ENCODE data around the gene CMTM2. TPM values are rescaled to one million over a fixed set of nuclear protein-coding genes. Genes with fewer than 3 reads are reported as not detected.

CMTM2 gene, protein sequence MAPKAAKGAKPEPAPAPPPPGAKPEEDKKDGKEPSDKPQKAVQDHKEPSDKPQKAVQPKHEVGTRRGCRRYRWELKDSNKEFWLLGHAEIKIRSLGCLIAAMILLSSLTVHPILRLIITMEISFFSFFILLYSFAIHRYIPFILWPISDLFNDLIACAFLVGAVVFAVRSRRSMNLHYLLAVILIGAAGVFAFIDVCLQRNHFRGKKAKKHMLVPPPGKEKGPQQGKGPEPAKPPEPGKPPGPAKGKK
- not detected in 2 replicates for total RNA-seq

DNA sequence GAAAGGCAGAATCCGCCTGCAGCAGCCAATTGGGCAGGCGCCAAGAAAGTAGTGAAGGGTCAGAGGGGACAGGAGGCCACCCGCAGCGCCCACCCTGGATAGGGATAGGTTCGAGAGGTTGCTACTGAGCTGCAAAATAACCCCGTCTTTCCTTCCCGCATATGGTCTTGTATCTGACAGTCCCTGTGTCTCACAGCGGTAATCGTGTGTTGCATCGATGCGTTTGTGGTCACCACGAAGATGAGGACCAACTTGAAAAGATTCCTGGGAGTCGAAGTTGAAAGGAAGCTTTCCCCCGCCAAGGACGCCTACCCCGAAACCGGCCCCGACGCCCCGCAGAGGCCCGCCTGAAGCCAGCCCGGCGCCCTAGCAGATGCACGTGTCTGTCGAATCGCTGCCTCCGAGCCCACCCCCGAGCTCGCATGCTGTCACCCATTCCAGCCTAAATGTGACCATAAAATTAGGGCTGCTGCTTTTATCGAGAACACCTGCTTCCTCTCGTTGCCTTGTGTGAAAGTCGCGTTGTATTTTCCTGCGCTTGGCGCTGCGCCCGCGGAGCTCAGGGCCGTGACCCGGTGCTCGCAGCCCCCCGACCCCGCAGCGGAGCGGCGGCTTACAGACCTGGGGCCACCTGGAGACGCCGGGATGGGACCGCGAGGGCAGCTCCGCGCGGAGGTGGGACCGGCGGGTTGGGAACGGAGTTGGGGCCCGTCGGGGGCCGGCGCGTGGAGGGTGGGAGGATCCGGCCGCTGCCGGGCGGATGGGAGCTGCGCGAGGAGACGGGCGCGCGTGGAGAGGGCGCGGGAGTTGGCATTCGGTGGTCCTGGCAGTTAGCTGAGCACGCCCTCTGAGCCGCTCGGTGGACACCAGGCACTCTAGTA, at the start of gene CMTM2:
Gene CMTM2 (plus strand): TSS at position 813 of the 881 bp plus-strand sequence. CDS start 145 bp downstream, outside the sequence.

DNA sequence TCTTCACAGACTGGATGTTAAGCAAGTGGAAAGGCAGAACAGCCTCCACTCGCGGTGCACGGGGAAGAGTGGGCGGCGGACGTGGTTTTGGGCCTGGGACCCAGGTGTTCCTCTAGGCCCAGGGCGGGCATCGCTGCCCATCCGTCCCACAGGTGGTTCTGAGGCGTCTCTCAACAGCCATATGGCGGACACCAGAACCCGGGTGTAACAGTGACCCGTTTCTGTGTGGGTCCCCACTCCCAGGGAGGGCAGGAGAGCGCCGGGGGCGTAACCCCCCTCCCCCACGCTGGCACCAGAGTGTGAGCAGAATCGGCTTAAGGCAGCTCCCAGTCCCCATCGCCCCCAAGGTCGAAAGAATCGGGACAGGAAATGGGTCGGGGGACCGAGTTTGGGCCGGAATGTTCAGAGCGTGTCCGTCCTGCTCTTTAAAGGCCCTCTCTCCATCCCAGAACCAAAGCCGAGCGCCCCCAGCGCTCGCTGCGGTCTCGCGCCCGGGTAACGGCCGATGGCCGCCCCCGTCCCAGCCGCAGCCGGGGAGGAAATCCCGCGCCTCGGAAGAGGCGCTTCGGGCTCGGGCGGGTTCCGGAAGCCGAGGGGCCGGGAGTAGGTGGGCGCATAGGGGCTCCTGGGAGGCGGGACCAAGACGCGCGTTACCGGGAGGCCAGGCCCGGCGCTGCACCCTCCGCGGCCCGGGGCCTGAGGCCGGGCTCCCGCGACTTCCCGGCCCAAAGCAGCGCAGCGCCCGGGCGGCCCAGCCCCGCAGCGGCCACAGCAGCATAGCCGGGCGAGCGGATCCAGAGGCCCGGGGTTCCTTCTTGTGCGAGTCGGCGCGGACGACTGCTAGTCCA, 29.8 kb upstream of the CMTM2 start, which contains the start of gene TK2:
Gene TK2 (minus strand): TSS at position 839 of the 848 bp plus-strand sequence. CDS start 61 bp downstream, at position 778.

DNA sequence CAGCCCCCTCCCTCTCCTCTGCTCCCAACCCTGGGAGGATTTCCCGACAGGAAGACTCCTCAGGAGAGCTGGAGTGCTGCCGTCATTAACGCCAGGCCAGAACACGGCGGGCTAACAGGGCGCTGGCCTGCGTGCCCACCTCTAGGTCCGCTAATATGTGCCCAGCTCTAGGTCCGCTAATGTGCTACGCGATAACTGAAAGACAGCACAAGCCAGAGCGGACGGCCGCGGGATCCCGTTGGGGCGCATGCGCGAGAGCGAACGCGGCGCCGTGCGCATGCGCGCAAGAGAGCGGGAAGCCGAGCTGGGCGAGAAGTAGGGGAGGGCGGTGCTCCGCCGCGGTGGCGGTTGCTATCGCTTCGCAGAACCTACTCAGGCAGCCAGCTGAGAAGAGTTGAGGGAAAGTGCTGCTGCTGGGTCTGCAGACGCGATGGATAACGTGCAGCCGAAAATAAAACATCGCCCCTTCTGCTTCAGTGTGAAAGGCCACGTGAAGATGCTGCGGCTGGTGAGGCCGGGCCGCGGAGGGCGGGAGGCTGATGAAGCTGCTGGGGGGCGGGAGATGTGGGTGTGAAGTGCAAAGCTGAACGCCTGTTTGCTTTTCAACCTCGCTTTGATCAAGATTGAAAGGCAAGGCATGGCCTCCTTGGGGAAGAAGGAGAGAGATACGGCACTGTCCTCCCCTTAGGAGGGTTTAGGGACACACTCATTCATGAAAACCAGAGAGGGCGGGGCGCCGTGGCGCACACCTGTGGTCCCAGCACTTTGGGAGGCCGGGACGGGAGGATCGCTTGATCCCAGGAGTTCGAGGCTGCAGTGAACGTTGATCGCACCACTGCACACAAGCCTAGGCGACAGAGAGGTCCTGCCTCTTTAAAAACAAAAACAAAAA, 26.7 kb upstream of the CMTM2 start, which contains the start of gene CKLF:
Gene CKLF (plus strand): TSS at position 291 of the 892 bp plus-strand sequence. CDS start 140 bp downstream, at position 431.

DNA sequence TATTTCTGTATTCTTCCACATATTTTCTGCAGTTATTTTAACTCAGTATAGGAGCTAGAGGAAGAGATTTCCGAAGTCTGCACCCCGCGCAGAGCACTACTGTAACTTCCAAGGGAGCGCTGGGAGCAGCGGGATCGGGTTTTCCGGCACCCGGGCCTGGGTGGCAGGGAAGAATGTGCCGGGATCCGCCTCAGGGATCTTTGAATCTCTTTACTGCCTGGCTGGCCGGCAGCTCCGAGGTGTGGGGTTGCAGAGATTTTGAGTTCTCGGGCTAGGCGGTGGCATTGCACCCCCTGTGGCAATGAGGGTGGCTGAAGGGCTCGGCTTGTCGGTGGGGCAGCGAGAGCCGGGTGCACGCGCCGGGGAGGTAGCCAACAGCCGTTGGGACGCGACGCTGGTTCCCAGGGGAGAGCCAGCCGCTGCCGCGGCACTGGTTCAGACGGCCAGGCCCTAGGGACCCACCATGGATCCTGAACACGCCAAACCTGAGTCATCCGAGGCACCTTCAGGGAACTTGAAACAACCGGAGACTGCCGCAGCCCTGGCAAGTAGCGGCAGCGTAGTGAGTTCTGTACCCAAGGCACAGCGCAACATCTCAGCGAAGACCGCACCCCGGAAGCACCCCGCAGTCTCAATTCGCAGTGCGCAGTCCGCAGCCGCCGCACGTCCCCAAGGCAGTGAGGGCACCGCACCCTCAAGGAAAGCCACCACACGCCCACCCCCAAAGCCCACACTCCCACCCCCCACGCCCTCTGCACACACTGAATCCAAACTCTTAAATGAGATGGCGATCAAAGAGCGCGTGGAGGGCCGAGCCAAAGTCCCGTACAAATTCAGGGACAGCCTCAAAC, 13.0 kb upstream of the CMTM2 start, which contains the start of gene CMTM1:
Gene CMTM1 (plus strand): TSS at position 389 of the 851 bp plus-strand sequence. CDS start 75 bp downstream, at position 464.

DNA sequence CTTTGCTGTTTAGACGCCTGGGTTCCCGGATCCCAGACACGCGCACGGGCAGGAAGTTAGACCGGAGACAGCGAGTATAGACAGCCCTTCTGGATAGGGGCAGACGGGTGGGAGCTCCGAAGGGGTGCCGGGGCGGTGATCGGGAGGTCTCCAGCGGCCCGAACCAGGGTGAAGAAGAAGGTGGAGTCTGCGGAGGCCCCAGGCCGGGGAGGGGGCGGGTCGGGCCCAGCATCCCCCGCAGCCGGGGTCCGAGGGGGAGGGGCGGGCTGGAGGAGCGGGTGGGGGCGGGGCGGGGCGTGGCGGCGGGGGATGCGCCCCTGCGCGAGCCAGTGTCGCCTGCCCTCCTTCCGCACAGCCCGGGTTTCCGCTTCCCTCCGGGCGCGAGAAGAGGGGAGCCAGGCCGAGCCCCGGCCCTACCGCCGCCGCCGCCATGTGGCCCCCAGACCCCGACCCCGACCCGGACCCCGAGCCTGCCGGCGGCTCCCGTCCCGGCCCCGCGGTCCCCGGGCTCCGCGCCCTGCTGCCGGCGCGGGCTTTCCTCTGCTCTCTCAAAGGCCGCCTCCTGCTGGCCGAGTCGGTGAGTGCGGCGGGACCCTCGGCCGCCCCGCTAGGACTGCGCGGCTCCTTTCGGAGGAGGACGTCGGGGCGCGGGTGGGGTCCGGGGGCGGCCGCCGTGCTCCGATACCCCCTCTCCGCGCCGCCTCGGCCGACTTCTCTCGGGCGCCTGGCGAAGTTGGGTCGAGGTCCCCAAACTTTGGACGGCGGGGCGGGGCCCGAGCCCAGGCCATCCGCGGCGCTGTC, 25.3 kb downstream of the CMTM2 start, which contains the start of gene CMTM3:
Gene CMTM3 (plus strand): TSS at position 329 of the 801 bp plus-strand sequence. CDS start 102 bp downstream, at position 431.

Other genes with a start within 250 kb of the CMTM2 start
- gene CDH5, start 212.8 kb upstream of the CMTM2 start, total RNA-seq: 715 and 798 TPM in 2 replicates
- gene BEAN1, start 152.2 kb upstream of the CMTM2 start, total RNA-seq: not detected in 2 replicates
- 22.4 and 23.6 TPM in 2 replicates for gene TK2, start 29.3 kb upstream of the CMTM2 start, total RNA-seq
- gene CKLF, start 26.9 kb upstream of the CMTM2 start, total RNA-seq: 95.9 and 144 TPM in 2 replicates
- 1.9 and 4.0 TPM in 2 replicates for gene CMTM1, start 13.0 kb upstream of the CMTM2 start, total RNA-seq
- 48.8 and 65.7 TPM in 2 replicates for gene CMTM3, start 25.2 kb downstream of the CMTM2 start, total RNA-seq
- gene CMTM4, start 117.3 kb downstream of the CMTM2 start, total RNA-seq: 2.1 and 3.4 TPM in 2 replicates
- 64.4 and 68.7 TPM in 2 replicates for gene DYNC1LI2, start 172.1 kb downstream of the CMTM2 start, total RNA-seq
- not detected in 2 replicates for gene TERB1, start 222.1 kb downstream of the CMTM2 start, total RNA-seq